Activated CD4-positive, CD25-positive, alpha-beta regulatory T cell (primary cell): ENCODE data around the gene HIP1.
A peak's percentile ranks its signal among the peaks of the same experiment; 100 is the strongest.
"Not testable (repeated sequence)": the region's sequence is repeated elsewhere in the genome, so short reads cannot be mapped to it uniquely, and the experiment has no call there.

Experiments used
- DNase-seq, 4 experiments: peaks; one replicate each; lab custom pipeline; 2025; lab: John Stamatoyannopoulos, UW

Gene HIP1

GRCh38 chr7:75642810-75643486, 95.8 kb downstream of the HIP1 start:
- DNase-seq, result peak; percentile 16 to 42 (median 34)

- DNase-seq, result no peak
These were observed 98.5 kb downstream of the HIP1 start for GRCh38 chr7:75640201-75640600.

GRCh38 chr7:75639886-75640190, 98.9 kb downstream of the HIP1 start:
- DNase-seq, result no peak

- peak in 1 of 4 experiments; percentile 9 for DNase-seq
These were observed 99.5 kb downstream of the HIP1 start for GRCh38 chr7:75639071-75639885.

- no peak for DNase-seq
These were observed 100.1 kb downstream of the HIP1 start for GRCh38 chr7:75638594-75639070.

GRCh38 chr7:75637854-75638593, 100.7 kb downstream of the HIP1 start:
- no peak for DNase-seq

- no peak for DNase-seq
These were observed 103.7 kb downstream of the HIP1 start for GRCh38 chr7:75635036-75635435.

GRCh38 chr7:75632587-75632986, 106.2 kb downstream of the HIP1 start:
- not testable (repeated sequence) for DNase-seq

GRCh38 chr7:75631711-75632110, 107.0 kb downstream of the HIP1 start:
- DNase-seq, result no peak

- DNase-seq, result no peak
These were observed 108.2 kb downstream of the HIP1 start for GRCh38 chr7:75630549-75630948.

GRCh38 chr7:75629044-75629443, 109.7 kb downstream of the HIP1 start:
- DNase-seq, result no peak

GRCh38 chr7:75628055-75628454, 110.7 kb downstream of the HIP1 start:
- DNase-seq, result no peak

- DNase-seq, result no peak
These were observed 111.8 kb downstream of the HIP1 start for GRCh38 chr7:75626954-75627353.

- DNase-seq, result no peak
These were observed 112.9 kb downstream of the HIP1 start for GRCh38 chr7:75625868-75626267.

- no peak for DNase-seq
These were observed 114.5 kb downstream of the HIP1 start for GRCh38 chr7:75624134-75624832.

- no peak for DNase-seq
These were observed 115.2 kb downstream of the HIP1 start for GRCh38 chr7:75623390-75624133.

- DNase-seq, result no peak
These were observed 117.6 kb downstream of the HIP1 start for GRCh38 chr7:75621124-75621523.

GRCh38 chr7:75619636-75620035, 119.1 kb downstream of the HIP1 start:
- no peak for DNase-seq

GRCh38 chr7:75617634-75618234, 121.0 kb downstream of the HIP1 start:
- peak in 1 of 4 experiments; percentile 12 for DNase-seq

- no peak for DNase-seq
These were observed 122.1 kb downstream of the HIP1 start for GRCh38 chr7:75616421-75617167.
